Measurements from ENCODE around the gene VAMP8.
A peak's percentile ranks its signal among the peaks of the same experiment; 100 is the strongest.

VAMP8 gene

GRCh38 chr2:85547089-85547858 lies 30.1 kb upstream of the VAMP8 start:
- H3K4me3 ChIP-seq (ENCODE audit: low read depth, low read length): no peak overlapping the region

GRCh38 chr2:85547859-85548607 lies 29.4 kb upstream of the VAMP8 start:
- H3K4me3 ChIP-seq (ENCODE audit: low read depth, low read length): no peak overlapping the region

DNA sequence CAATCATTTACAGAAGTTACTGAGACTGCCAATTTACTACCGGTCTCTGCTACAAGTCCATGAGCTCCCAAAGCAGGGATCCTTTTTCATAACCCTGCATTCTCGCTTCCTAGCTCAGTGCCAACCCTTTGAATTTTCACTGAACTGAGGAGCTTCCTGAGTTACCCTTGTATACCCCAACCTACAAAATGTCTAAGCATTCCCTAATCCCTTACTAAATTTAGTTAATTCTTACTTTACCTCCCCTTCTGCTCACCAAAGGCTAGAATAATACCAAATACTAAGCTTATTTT lies 28.8 kb upstream of the VAMP8 start:
- no peak overlapping the region for H3K4me3 ChIP-seq (ENCODE audit: low read depth, low read length)

GRCh38 chr2:85549095-85549494 lies 28.3 kb upstream of the VAMP8 start:
- H3K4me3 ChIP-seq (ENCODE audit: low read depth, low read length): no peak overlapping the region

DNA sequence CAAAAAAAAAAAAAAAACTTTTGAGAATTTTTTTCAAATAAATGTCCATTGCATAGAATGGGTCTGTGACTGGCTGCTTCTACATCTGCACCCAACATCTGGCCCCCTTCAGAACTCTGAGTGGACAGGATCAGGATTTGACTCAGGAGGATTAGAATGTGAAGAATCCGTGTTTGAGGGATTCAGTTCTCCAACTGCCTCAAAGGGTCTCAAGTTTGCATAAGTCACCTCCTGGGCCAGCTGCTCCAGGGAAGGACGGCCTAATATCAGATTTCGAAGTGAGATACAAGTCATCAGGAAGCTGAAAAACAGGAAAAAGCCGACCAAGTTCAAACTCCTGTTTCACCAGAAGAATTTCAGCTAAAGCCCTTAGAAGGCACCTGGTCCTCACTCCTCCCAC lies 27.6 kb upstream of the VAMP8 start:
- H3K4me3 ChIP-seq (ENCODE audit: low read depth, low read length): no peak overlapping the region

GRCh38 chr2:85550486-85550885 lies 26.9 kb upstream of the VAMP8 start:
- H3K4me3 ChIP-seq (ENCODE audit: low read depth, low read length): no peak overlapping the region

GRCh38 chr2:85551698-85552678 lies 25.4 kb upstream of the VAMP8 start:
- no peak overlapping the region for H3K4me3 ChIP-seq (ENCODE audit: low read depth, low read length)

DNA sequence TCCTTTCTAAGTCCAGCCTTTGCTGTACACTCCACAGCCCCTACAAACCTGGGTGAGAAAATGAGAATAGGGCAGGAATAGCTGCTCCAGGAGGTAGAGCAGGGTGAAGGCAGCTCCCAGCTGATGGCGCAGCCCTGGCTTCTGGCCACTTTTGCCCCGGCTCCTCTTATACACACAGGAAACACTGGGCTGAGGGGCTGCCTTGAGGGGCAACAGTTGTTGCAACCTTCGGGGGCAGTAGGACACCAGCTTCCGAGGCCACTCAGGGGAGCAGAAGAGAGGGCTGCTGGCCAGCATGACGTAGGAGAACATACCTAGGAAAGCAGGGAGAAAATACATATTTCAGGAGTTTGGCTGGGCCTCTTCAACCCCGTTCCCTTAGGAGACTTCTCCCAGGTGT lies 24.2 kb upstream of the VAMP8 start:
- H3K4me3 ChIP-seq (ENCODE audit: low read depth, low read length): no peak overlapping the region

GRCh38 chr2:85554980-85555612 lies 22.3 kb upstream of the VAMP8 start:
- H3K4me3 ChIP-seq (ENCODE audit: low read depth, low read length): no peak overlapping the region

DNA sequence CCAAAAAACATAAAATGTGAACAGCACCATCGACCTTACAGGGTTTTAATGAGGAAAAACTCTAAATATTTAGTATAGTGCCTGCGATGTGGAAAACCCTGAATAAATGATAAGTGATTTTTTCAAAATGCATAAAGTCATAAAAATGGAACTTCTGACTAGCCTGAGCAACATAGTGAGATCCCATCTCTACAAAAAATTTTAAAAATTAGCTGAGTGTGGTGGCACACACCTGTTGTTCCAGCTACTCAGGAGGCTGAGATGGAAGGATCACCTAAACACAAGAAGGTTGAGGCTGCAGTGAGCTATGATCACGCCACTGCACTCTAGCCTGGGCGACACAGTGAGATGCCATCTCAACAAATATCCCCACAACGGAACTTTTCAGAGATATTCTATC lies 20.3 kb upstream of the VAMP8 start:
- no peak overlapping the region for H3K4me3 ChIP-seq (ENCODE audit: low read depth, low read length)

GRCh38 chr2:85558160-85558559 lies 19.2 kb upstream of the VAMP8 start:
- H3K4me3 ChIP-seq (ENCODE audit: low read depth, low read length): no peak overlapping the region

- H3K4me3 ChIP-seq (ENCODE audit: low read depth, low read length): peak overlapping the region; percentile 92
Observed at GRCh38 chr2:85560403-85560726, 17.0 kb upstream of the VAMP8 start.

GRCh38 chr2:85560812-85561279 lies 16.5 kb upstream of the VAMP8 start:
- peak overlapping the region; percentile 92 for H3K4me3 ChIP-seq (ENCODE audit: low read depth, low read length)

DNA sequence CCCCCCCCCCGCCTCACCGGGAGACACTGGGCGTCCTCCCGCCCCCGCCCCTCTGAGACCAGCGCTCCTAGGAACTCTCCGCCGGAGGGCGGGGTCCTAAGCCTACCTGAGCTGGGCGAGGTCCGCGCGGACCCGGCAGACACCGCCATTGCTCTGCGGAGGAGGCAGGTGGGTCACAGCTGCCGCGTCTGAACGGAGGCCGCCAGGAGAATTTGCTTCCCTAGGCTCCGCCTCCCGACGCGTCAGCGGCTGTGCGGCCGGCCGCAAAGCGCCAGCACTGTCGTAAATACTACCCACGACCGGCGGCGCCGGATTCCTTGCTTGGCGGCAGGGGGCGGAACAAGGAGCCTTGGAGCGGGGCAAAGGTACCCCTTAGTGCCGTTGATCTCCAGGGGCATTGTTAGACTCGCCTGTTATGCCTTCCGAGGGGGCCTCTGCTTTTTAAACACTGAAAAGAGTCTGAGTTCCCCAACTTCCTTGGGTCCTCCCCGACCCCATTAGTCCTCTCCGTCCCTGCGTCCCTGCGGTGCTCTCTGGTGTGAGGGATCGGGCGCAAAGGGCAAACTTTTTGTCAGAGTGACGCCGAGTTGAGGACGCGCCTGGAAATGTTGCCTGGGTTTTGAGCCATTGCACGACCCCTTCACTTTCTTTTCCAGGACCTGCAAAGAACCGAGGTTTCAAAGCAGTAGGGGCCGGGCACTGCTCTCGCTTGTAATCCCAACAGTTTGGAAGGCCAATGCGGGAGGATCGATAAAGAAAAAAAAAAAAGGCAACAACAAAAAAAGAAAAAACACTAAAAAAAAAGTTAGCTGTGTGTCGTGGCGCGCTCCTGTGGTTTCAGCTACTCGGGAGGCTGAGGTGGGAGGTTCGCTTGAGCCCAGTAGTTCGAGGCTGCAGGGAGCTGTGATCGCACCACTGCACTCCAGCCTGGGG lies 15.8 kb upstream of the VAMP8 start, which contains the start of gene GGCX:
Gene GGCX (minus strand): TSS at position 214 of the 933 bp plus-strand sequence. CDS start 65 bp downstream, at position 149.
- H3K4me3 ChIP-seq (ENCODE audit: low read depth, low read length): peak within 1 kb of the TSS; percentile 92

DNA sequence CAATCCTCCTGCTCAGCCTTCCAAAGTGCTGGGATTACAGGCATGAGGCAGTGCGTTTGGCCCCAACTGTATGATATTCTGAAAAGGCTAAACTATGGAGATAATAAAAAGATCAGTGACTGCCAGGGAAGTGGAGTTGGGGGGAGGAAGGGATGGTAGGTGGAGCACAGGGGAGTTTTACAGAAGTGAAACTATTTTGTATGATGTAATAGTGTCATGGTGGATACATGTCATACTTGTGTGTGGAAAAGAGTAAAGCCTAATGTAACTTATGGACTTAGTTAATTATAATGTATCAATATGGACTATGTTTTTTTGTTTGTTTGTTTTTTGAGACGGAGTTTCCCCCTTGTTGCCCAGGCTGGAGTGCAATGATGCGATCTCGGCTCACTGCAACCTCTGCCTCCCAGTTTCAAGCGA lies 13.2 kb upstream of the VAMP8 start:
- H3K4me3 ChIP-seq (ENCODE audit: low read depth, low read length): no peak overlapping the region

- no peak overlapping the region for H3K4me3 ChIP-seq (ENCODE audit: low read depth, low read length)
Observed at GRCh38 chr2:85566265-85566664, 11.1 kb upstream of the VAMP8 start.

DNA sequence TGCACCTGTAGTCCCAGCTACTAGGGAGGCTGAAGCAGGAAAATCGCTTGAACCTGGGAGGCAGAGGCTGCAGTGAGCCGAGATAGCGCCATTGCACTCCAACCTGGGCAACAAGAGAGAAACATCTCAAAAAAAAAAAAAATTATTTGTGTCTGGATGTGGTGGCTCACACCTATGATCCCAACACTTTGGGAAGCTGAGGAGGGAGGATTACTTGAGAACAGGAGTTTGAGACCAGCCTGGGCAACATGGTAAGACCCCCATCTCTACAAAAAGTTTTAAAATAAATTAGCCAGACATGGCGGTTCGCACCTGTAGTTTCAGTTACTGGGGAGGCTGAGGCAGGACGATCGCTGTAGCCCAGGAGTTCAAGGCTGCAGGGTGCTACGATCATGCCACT lies 1.6 kb upstream of the VAMP8 start:
- H3K4me3 ChIP-seq (ENCODE audit: low read depth, low read length): no peak overlapping the region

DNA sequence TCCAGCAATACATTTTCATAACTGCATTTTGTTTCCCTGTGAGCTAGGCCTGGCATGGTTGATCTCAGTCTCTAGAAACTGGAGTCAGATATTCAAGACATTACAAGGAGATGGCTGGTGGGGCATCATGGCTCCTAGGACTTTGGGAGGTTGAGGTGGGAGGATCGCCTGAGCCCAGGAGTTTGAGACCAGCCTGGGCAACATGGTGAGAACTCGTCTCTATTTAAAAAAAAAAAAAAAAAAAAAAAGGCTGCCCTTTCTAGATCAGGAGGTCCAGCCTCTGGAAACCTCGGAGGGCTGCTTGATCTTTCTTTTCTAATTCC lies 362 bp upstream of the VAMP8 start:
- no peak overlapping the region for H3K4me3 ChIP-seq (ENCODE audit: low read depth, low read length)

DNA sequence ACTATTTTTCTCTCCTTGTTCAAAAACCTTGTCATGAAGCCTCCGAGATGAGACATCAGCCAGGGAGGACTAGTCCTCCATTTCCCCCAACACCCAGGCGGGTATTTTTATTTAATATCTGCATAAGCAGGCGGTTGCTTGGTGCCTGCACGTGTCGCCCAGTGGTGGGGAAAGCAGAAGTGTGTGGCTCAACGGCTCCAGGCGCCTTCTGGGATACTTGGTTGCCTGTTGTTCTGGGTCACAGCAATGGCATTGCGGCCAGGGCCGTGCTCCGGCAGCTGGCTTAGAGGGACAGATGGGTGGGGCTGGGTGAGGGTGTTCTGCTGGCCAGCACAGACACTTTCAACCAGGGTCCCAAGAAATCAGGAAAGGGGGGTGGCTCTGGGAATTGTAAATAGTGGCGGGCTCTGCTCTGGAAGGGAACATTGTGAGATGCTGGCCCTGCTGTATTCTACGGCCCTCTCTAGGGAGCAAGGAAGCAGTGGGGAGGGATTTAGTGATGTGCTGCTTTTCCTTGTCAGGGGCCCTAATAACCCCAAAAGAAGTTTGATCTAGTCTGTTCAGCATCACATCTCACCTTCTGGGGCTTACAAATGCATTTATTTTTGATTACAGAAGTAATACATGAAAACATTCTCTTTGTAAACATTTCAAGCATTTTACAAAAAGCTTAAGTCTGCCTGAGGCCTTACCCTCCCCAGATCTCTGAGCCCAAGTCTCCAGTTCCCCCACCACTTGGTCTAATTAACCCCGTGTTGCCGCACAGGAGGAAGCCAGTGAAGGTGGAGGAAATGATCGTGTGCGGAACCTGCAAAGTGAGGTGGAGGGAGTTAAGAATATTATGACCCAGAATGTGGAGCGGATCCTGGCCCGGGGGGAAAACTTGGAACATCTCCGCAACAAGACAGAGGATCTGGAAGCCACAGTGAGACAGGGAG lies 1.1 kb downstream of the VAMP8 start:
- H3K4me3 ChIP-seq (ENCODE audit: low read depth, low read length): peak overlapping the region; percentile 31
